AG09309 (cell line): ENCODE measurements around the gene DAB2IP.
A peak's percentile ranks its signal among the peaks of the same experiment; 100 is the strongest.

Experiments used
- DNase-seq: peaks from one replicate; pipeline ENCODE4 v3.0.0-alpha.2; 2010; ENCODE audit warnings: low read depth
- H3K4me3 ChIP-seq: 2 replicates; pipeline ENCODE4 v1.5.1; 2011; ENCODE audit warnings: mild to moderate bottlenecking, low read depth, low read length, moderate library complexity; ENCODE audit not compliant: control insufficient read depth
- TF ChIP-seq, protein P1 (sequence below): IDR thresholded peaks from 2 replicates; pipeline ENCODE4 v1.5.1; 2011; ENCODE audit warnings: mild to moderate bottlenecking, low read depth, low read length, inconsistent platforms; ENCODE audit not compliant: insufficient read depth, control insufficient read depth; ENCODE audit errors: missing control alignments

The DAB2IP gene

DNA sequence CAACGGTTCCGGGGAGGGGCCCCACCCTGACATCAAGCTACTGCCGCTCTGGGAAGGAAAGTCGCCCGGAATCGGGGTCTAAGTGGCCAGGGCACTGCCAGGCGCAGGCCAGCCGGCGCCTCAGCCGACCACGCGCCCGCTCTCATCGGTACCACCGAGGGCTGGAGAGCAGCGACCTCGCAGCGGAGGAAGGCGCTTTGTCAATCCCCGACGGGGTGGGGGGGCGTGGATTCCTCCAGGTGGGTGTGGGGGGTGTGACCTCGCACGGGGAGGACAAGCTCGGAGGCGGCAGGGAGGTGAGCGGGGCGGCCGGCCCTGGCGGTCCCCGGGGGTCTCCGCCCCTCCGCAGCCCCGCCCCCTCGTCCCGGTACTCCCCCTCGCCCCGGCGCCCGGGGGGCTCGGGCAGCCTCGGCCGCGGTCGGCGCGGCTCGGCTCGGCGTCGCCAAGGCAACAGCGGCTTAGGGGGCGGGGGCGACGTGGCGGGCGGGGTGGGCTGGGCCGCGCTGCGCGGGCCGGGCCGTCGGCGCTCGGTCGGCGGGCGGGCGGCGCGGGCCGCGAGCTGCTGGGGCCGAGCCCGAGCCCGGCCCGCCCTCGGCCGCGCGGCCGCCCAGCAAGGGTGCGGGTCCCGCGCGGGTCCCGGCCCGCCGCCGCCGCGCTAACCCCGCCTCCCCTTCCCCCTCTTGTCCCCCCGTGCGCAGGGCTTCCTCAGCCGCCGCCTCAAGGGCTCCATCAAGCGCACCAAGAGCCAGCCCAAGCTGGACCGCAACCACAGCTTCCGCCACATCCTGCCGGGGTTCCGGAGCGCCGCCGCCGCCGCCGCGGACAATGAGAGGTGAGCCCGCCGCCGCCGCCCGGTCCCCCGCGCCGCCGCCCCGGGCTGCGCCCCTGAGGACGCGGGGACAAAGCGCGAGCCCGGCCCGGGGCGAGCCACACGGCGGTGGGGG lies 47.5 kb downstream of the DAB2IP start:
- TF ChIP-seq, protein P1, sequence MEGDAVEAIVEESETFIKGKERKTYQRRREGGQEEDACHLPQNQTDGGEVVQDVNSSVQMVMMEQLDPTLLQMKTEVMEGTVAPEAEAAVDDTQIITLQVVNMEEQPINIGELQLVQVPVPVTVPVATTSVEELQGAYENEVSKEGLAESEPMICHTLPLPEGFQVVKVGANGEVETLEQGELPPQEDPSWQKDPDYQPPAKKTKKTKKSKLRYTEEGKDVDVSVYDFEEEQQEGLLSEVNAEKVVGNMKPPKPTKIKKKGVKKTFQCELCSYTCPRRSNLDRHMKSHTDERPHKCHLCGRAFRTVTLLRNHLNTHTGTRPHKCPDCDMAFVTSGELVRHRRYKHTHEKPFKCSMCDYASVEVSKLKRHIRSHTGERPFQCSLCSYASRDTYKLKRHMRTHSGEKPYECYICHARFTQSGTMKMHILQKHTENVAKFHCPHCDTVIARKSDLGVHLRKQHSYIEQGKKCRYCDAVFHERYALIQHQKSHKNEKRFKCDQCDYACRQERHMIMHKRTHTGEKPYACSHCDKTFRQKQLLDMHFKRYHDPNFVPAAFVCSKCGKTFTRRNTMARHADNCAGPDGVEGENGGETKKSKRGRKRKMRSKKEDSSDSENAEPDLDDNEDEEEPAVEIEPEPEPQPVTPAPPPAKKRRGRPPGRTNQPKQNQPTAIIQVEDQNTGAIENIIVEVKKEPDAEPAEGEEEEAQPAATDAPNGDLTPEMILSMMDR = no peak
- no peak for DNase-seq
- peak overlapping the region; percentile 76 for H3K4me3 ChIP-seq

DNA sequence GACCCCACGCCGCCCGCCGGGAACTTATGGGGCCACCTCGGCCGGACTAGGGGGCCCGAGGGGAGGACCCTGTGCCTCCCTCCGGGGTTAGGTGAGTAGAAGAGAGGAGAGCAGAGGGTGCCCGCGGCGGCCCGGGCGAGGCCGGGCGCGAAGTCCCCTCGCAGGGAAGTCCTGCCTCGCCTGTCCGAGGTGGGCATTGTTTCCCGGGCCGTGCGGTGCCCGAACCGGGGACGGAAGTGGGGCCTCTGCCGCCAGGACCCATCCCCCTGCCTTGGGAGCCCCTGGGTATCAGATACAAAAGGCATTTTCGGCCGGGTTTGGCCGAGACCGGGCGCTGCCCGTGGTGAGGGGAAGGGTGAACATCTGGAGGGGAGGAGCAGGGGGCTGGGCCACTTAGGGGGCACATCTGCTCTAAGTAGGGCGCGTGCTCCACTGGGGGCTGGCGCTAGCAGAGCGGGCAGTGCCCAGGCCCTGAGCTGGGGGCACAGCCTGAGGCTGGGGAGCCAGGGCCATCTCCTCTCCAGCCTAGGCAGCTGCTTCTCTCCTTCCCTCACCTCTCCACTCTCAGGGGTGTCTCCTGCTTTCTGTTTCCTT lies 48.2 kb downstream of the DAB2IP start:
- DNase-seq = no peak
- TF ChIP-seq, protein P1 = no peak
- peak overlapping the region; percentile 76 for H3K4me3 ChIP-seq

GRCh38 chr9:121700165-121700831 lies 48.9 kb downstream of the DAB2IP start:
- no peak for DNase-seq
- TF ChIP-seq, protein P1 = peak; percentile 82
- H3K4me3 ChIP-seq = peak overlapping the region; percentile 76

- TF ChIP-seq, protein P1 = no peak
- peak overlapping the region; percentile 9 for H3K4me3 ChIP-seq
- no peak for DNase-seq
Observed at GRCh38 chr9:121700832-121701419, 49.5 kb downstream of the DAB2IP start.

- TF ChIP-seq, protein P1 = no peak
- no peak for DNase-seq
- no peak overlapping the region for H3K4me3 ChIP-seq
Observed at GRCh38 chr9:121701736-121702261, 50.4 kb downstream of the DAB2IP start.
